Cardiac muscle cell (in vitro differentiated cells and primary cell): ENCODE measurements around the gene RBM20. TPM values are rescaled to one million over a fixed set of nuclear protein-coding genes. Genes with fewer than 3 reads are reported as not detected.

Experiments used
- DNase-seq, 2 donors: peaks; one replicate each; pipeline versions ENCODE4 v3.0.0 to v3.0.0-alpha.2; 2010 to 2017; ENCODE audit warnings: low read depth in 1 of 2, low spot score in 1 of 2
- H3K27ac ChIP-seq: fragments of 200-600 bp; sonication (generic); 2 replicates; pipeline ENCODE4 v1.5.1; 2016
- H3K27me3 ChIP-seq: fragments of 200-600 bp; sonication (generic); 2 replicates; pipeline ENCODE4 v1.6.0; 2016; ENCODE audit warnings: control low read depth
- H3K36me3 ChIP-seq: fragments of 200-600 bp; sonication (generic); 2 replicates; pipeline ENCODE4 v1.5.1; 2016; ENCODE audit warnings: control low read depth
- H3K4me1 ChIP-seq: fragments of 200-600 bp; sonication (generic); 2 replicates; pipeline ENCODE4 v1.8.1; 2017; ENCODE audit warnings: low read depth, mild to moderate bottlenecking, mixed run types
- H3K4me3 ChIP-seq: fragments of 200-600 bp; sonication (generic); 2 replicates; pipeline ENCODE4 v1.5.1; 2016; ENCODE audit warnings: mild to moderate bottlenecking
- H3K9me3 ChIP-seq: fragments of 200-600 bp; sonication (generic); 2 replicates; pipeline ENCODE4 v1.5.1; 2017; ENCODE audit warnings: low read depth, mild to moderate bottlenecking, control low read depth
- polyA plus RNA-seq: library from polyadenylated mRNA; unstranded; fragments of >200 nt; fragmentation: Nextera tagmentation; extraction: Ambion mirVana; gene quantifications from 2 replicates; pipeline ENCODE4 v1.2.1, GENCODE V29; 2016
- total RNA-seq: library from RNA; depleted of rRNA; stranded (reverse); fragments of >200 nt; gene quantifications from 2 replicates; pipeline ENCODE4 v1.2.3, GENCODE V29; 2016
- TF ChIP-seq, protein P1 (sequence below): IDR thresholded peaks from 2 replicates; pipeline ENCODE4 v1.5.1; 2012; ENCODE audit warnings: low read depth, mild to moderate bottlenecking, low read length

The RBM20 gene
- total and polyA plus RNA-seq, 2 experiments from 2014 or later: 19.2 to 28.5 TPM

DNA sequence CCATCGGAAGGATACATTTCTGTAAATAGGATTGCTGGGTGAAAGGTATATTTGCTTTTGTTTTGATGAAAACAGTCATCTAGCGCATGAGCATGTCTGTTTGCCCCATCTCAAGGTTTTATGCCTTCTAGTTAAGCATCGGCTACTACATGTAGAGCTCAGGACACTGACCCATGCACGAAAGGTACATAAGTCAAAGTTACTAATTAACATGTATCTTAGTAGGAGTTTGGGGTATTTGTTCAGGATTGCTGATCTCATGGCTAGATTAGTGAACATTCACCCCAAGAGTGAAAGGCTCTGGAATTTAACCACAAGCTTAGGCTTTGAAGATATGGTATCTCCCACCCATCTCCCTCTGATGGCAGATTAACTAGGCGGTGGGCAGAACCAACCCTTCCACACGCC lies 91.5 kb downstream of the RBM20 start:
- Histone ChIP-seq H3K36me3 (no peaks in the 10 kb centered on the region), H3K4me1 (peaks cover 5% of the 10 kb centered on the region), H3K9me3 (no peaks in the 10 kb centered on the region), H3K27ac (no peak overlapping the region), H3K27me3 (no peaks in the 10 kb centered on the region), H3K4me3 (no peak overlapping the region)
- TF ChIP-seq, protein P1, sequence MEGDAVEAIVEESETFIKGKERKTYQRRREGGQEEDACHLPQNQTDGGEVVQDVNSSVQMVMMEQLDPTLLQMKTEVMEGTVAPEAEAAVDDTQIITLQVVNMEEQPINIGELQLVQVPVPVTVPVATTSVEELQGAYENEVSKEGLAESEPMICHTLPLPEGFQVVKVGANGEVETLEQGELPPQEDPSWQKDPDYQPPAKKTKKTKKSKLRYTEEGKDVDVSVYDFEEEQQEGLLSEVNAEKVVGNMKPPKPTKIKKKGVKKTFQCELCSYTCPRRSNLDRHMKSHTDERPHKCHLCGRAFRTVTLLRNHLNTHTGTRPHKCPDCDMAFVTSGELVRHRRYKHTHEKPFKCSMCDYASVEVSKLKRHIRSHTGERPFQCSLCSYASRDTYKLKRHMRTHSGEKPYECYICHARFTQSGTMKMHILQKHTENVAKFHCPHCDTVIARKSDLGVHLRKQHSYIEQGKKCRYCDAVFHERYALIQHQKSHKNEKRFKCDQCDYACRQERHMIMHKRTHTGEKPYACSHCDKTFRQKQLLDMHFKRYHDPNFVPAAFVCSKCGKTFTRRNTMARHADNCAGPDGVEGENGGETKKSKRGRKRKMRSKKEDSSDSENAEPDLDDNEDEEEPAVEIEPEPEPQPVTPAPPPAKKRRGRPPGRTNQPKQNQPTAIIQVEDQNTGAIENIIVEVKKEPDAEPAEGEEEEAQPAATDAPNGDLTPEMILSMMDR: no peak
- DNase-seq: no peak

DNA sequence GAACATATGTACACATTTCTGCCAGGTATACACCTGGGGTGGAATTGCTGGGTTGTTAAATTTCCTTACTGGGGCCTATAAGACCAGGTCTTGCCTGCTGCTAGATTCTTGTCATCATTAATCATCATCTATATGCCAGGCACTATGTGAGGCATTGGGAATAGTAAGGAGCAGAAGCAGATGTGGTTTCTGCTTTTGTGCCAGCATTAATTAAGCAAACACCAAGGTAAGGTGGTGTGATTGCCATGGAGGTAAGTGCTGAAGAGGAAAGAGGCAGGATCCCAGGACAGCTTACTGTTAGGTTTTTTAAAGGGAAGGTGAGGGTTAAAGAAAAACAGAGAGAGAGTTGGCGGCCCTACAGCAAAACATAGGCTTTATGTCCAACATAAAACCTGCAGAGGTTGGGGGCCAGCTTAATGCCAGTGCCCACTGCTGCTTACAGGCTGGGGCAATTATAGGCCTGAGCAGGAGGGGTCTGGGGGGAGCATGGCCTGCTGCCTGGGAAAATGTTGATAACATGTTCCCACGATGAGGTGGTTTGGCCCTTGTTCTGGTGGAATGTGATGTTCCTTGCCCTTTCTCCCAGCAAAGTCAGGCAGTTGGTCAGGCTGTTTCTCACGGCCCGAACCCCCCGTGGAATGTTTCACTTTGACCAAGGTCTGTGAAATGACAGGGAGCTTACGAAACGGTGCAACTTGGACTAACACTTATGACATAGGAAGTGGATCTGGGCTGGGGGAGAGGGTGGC lies 93.9 kb downstream of the RBM20 start:
- peak; percentile 46 to 81 for DNase-seq
- Histone ChIP-seq H3K27ac (peak overlapping the region; percentile 76), H3K27me3 (no peaks in the 10 kb centered on the region), H3K4me3 (no peak overlapping the region), H3K9me3 (no peaks in the 10 kb centered on the region), H3K36me3 (no peaks in the 10 kb centered on the region), H3K4me1 (peaks cover 2% of the 10 kb centered on the region)
- TF ChIP-seq, protein P1: no peak

DNA sequence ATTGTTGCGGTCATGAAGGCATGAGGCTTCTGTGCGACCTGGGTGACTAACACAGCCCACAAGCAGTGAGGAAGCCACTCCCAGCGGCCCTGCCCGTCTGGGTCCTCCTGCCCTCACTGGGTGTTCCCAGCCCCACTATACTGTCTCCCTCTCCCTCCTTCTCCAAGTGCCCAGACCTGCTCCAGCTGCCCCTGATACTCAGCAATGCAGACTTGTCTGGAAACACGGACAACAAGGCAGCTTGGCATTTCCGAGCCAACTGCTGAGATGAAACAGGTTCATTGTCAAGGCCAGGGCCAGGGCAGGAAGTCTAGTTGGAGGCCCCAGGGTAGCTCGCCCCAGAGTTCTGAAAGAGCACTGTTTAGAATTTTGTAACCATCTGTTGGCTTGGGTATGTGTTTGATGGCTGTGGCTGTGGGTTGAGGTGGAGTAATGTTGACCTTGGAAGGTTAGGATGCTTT lies 95.7 kb downstream of the RBM20 start:
- H3K27ac ChIP-seq: no peak overlapping the region
- TF ChIP-seq, protein P1: no peak

DNA sequence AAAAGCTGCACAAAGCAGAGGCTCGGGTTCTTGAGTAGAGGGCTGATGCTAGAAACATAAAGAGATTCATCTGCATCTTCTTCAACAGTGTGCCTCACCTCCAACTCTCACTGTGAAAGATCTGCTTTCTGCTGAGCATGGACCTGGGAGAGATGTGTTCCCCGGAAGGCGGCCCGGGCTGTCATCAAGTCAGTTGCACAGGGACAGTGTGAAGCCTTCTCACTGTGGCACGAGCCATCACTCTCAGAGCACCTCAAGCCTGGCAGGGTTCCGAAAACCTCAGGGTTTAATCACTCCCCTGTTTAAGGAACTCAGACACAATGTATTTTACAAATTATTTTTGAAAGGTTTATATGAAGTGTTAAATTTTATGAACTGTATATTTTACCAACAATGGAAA lies 98.7 kb downstream of the RBM20 start:
- Histone ChIP-seq H3K4me3 (no peak overlapping the region), H3K4me1 (peaks cover 4% of the 10 kb centered on the region), H3K36me3 (no peaks in the 10 kb centered on the region), H3K9me3 (no peaks in the 10 kb centered on the region), H3K27ac (no peak overlapping the region), H3K27me3 (no peaks in the 10 kb centered on the region)
- TF ChIP-seq, protein P1: no peak
- no peak for DNase-seq

More for the DNA sequence above, 95.7 kb downstream of the RBM20 start:
- Histone ChIP-seq H3K27me3 (no peaks in the 10 kb centered on the region), H3K9me3 (no peaks in the 10 kb centered on the region), H3K36me3 (no peaks in the 10 kb centered on the region), H3K4me3 (no peak overlapping the region), H3K4me1 (no peaks in the 10 kb centered on the region)
- no peak for DNase-seq

DNA sequence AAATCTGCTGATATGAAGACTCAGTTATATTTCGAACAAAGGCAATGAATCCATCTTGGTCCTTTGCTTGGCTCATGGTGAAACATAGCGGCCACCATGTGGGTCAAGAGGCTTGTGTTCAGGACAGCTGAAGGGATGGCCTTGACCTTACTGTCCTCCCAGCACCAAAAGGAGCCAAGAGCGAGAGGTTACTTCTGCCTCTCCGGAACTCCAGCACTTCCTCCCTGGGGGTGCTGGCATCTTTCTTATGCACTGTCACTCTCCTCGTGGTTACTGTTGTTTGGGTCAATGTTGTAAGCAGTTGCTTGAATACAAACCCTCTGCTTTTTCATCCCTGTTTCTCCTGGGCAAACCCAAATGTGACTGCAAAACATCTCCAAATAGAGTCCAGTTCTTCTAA lies 100.6 kb downstream of the RBM20 start:
- H3K36me3 ChIP-seq: no peaks in the 10 kb centered on the region
- no peak overlapping the region for H3K4me3 ChIP-seq
- no peak for DNase-seq
- H3K27ac ChIP-seq: no peak overlapping the region
- H3K4me1 ChIP-seq: peaks cover 4% of the 10 kb centered on the region
- TF ChIP-seq, protein P1: no peak
- H3K9me3 ChIP-seq: no peaks in the 10 kb centered on the region
- H3K27me3 ChIP-seq: no peaks in the 10 kb centered on the region
